SK-N-SH (cell line): ENCODE data around the gene TMEM218. TPM values are rescaled to one million over a fixed set of nuclear protein-coding genes. Genes with fewer than 3 reads are reported as not detected.

ENCODE experiments used
- CTCF ChIA-PET: fragments of 300-600, 350-600 bp; formaldehyde crosslinking; extraction: SDS; loops from one replicate; lab custom pipeline; 2021; lab: Yijun Ruan, JAX
- POLR2A ChIA-PET: fragments of 350-600 bp; sonication (Branson Sonifier 250); formaldehyde crosslinking; extraction: SDS; loops from one replicate; lab custom pipeline; 2020; ENCODE audit warnings: antibody characterized with exemption, inconsistent platforms; lab: Yijun Ruan, JAX
- DNase-seq: peaks from one replicate; pipeline ENCODE4 v3.0.0; 2012
- H2AFZ ChIP-seq: fragments of 200-600 bp; sonication (generic); 2 replicates; pipeline ENCODE4 v1.8.1; 2016; ENCODE audit warnings: antibody characterized with exemption, mild to moderate bottlenecking, low read depth
- H3F3A ChIP-seq: fragments of 200-600 bp; sonication (generic); replicated peaks from 2 replicates; pipeline ENCODE3; 2016; ENCODE audit warnings: antibody characterized with exemption, mild to moderate bottlenecking; ENCODE audit not compliant: insufficient read depth
- H3K27ac ChIP-seq, 2 experiments: fragments of 200-500 bp in 1 of 2; fragments of 200-600 bp in 1 of 2; sonication (Bioruptor generic) in 1 of 2; sonication (generic), shearing (Covaris generic) in 1 of 2; 2 replicates each; pipeline versions ENCODE4 v1.5.1 to v1.6.1; 2014 to 2016; ENCODE audit warnings: low read depth in 2 of 2, inconsistent platforms in 1 of 2, low read length in 1 of 2, mild to moderate bottlenecking in 1 of 2, mixed read lengths in 1 of 2
- H3K27me3 ChIP-seq: fragments of 200-600 bp; sonication (generic), shearing (Covaris generic); 2 replicates; pipeline ENCODE4 v1.6.1; 2016; ENCODE audit warnings: mixed run types; ENCODE audit not compliant: insufficient read depth
- H3K36me3 ChIP-seq, 2 experiments: fragments of 200-500 bp in 1 of 2; fragments of 200-600 bp in 1 of 2; sonication (Bioruptor generic) in 1 of 2; sonication (generic) in 1 of 2; replicated peaks in 1 of 2; 2 replicates each; pipeline versions ENCODE3 to v1.5.1; 2014 to 2016; ENCODE audit warnings: low read length in 1 of 2, mild to moderate bottlenecking in 1 of 2; ENCODE audit not compliant: insufficient read depth in 2 of 2, control insufficient read depth in 1 of 2
- H3K4me1 ChIP-seq, 2 experiments: fragments of 200-500 bp in 1 of 2; fragments of 200-600 bp in 1 of 2; sonication (Bioruptor generic) in 1 of 2; sonication (generic), shearing (Covaris generic) in 1 of 2; 2 replicates each; pipeline versions ENCODE4 v1.5.1 to v1.6.1; 2014 to 2016; ENCODE audit warnings: low read depth in 1 of 2, low read length in 1 of 2, mixed run types in 1 of 2; ENCODE audit not compliant: insufficient read depth in 2 of 2, control insufficient read depth in 1 of 2
- H3K4me2 ChIP-seq: fragments of 200-600 bp; sonication (generic), shearing (Covaris generic); 2 replicates; pipeline ENCODE4 v1.6.1; 2017; ENCODE audit warnings: mixed run types
- H3K4me3 ChIP-seq, 2 experiments: fragments of 200-500 bp in 1 of 2; fragments of 200-600 bp in 1 of 2; sonication (Bioruptor generic) in 1 of 2; sonication (generic), shearing (Covaris generic) in 1 of 2; 2 replicates each; pipeline versions ENCODE4 v1.5.1 to v1.8.1; 2014 to 2016; ENCODE audit warnings: low read depth in 2 of 2, inconsistent platforms in 1 of 2, low read length in 1 of 2, mild to moderate bottlenecking in 1 of 2, mixed read lengths in 1 of 2, moderate library complexity in 1 of 2
- H3K79me2 ChIP-seq: fragments of 200-600 bp; sonication (generic); 2 replicates; pipeline ENCODE4 v1.8.1; 2017; ENCODE audit warnings: mild to moderate bottlenecking; ENCODE audit not compliant: insufficient read depth
- H3K9ac ChIP-seq: fragments of 200-600 bp; sonication (generic); 2 replicates; pipeline ENCODE4 v1.6.1; 2017; ENCODE audit warnings: mixed run types
- H3K9me2 ChIP-seq: fragments of 200-600 bp; sonication (generic); 2 replicates; pipeline ENCODE4 v1.6.1; 2017; ENCODE audit warnings: mixed run types
- H3K9me3 ChIP-seq: fragments of 200-600 bp; sonication (generic); 2 replicates; pipeline ENCODE4 v1.6.1; 2017; ENCODE audit warnings: mixed run types, mild to moderate bottlenecking, moderate library complexity
- H4K20me1 ChIP-seq: fragments of 200-600 bp; sonication (generic); 2 replicates; pipeline ENCODE4 v1.6.1; 2017; ENCODE audit warnings: mild to moderate bottlenecking, mixed run types; ENCODE audit not compliant: insufficient read depth
- GATA2 ChIP-seq: sonication (generic); formaldehyde crosslinking; IDR thresholded peaks from 2 replicates; pipeline ENCODE4 v1.5.0; 2020; ENCODE audit warnings: mild to moderate bottlenecking, missing genetic modification reagents
- TCF12 ChIP-seq: IDR thresholded peaks from 2 replicates; pipeline ENCODE4 v1.4.0; 2012
- WGBS: methylation state at CpG from one replicate; pipeline ENCODE4 v1.1.6; 2017; ENCODE audit warnings: low lambda C conversion rate; 5-methylcytosine and 5-hydroxymethylcytosine counted together
- polyA plus RNA-seq, 3 experiments: library from polyadenylated mRNA; depleted of rRNA; stranded (reverse); fragments of >200 nt; gene quantifications; 2 replicates each; pipeline ENCODE4 v1.2.3, GENCODE V29; 2012

Gene TMEM218
- polyA plus RNA-seq, 1 of the 3 experiments (the other 2 are of a cell fraction): 36.2 TPM

GRCh38 chr11:125049164-125049792 lies 62.1 kb downstream of the TMEM218 start:
- Histone ChIP-seq H3K27me3 (no peaks in the 10 kb centered on the region), H3K9me2 (no peaks in the 10 kb centered on the region), H4K20me1 (no peaks in the 10 kb centered on the region)
- CTCF ChIA-PET: no interaction called here
- TF ChIP-seq TCF12: no peak
- no peak for TF ChIP-seq GATA2 (CRISPR knock-in tag)
- TF ChIP-seq, all 33 proteins: peak for 0
- no peak overlapping the region for H2AFZ ChIP-seq
- no peaks in the 10 kb centered on the region for H3F3A ChIP-seq
- no peaks in the 10 kb centered on the region for H3K36me3 ChIP-seq
- H3K4me3 ChIP-seq: no peak overlapping the region
- H3K79me2 ChIP-seq: no peaks in the 10 kb centered on the region
- H3K4me1 ChIP-seq: no peaks in the 10 kb centered on the region
- H3K4me2 ChIP-seq: no peak overlapping the region
- H3K9ac ChIP-seq: no peak overlapping the region
- H3K9me3 ChIP-seq: no peaks in the 10 kb centered on the region
- POLR2A ChIA-PET: no interaction called here
- no peak overlapping the region for H3K27ac ChIP-seq
- no peak for DNase-seq
- 89% methylated on average over 4 of the region's 4 CpGs for WGBS

Other genes starting within 250 kb of the TMEM218 start
- gene ROBO3, start 246.2 kb downstream of the TMEM218 start, polyA plus RNA-seq (2012; rRNA removed): 59.8 and 61.2 TPM in 2 replicates
- gene ROBO4, start 213.8 kb downstream of the TMEM218 start, polyA plus RNA-seq (2012; rRNA removed): 0.31 and 0.95 TPM in 2 replicates
- not detected in 2 replicates for gene HEPN1, start 192.4 kb downstream of the TMEM218 start, polyA plus RNA-seq (2012; rRNA removed)
- not detected in 2 replicates for gene HEPACAM, start 175.6 kb downstream of the TMEM218 start, polyA plus RNA-seq (2012; rRNA removed)
- 0.69 and 0.91 TPM in 2 replicates for gene CCDC15, start 157.4 kb downstream of the TMEM218 start, polyA plus RNA-seq (2012; rRNA removed)
- 0.39 and 0.44 TPM in 2 replicates for gene SLC37A2, start 48.3 kb downstream of the TMEM218 start, polyA plus RNA-seq (2012; rRNA removed)
- 0.02 TPM in 1 of 2 replicates, not detected in the other for gene PKNOX2, start 53.1 kb upstream of the TMEM218 start, polyA plus RNA-seq (2012; rRNA removed)